Measurements from ENCODE around the gene MMP26.

The MMP26 gene

DNA sequence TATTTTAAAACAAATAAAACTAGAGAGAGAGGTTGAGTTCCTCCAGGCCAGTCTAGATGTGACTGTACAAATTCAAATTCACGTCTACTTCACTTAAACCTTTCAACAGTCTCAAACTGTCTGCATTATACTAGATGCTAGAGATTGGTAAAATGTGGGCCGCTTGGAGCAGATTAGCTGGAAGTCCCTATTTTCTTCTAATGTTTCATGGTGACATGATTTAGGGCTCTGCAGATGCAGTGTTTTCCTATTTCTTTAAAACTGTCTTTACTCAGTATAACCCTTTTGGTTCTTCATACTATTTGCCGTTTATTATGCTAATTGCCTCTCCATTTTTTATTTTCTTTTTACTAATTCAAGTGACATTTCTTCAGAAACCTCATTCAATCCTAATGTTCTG lies 40.4 kb upstream of the MMP26 start:
- no peak overlapping the region for H2AFZ ChIP-seq (ENCODE audit: low read depth, low read length)
- no peak for ATAC-seq (ENCODE audit: insufficient read depth, low read depth)
- TF ChIP-seq EZH2 (IDR thresholded peaks at IDR 0.05; ENCODE audit: borderline replicate concordance, low read depth, low read length, severe bottlenecking): no peak
- TF ChIP-seq, protein P1, sequence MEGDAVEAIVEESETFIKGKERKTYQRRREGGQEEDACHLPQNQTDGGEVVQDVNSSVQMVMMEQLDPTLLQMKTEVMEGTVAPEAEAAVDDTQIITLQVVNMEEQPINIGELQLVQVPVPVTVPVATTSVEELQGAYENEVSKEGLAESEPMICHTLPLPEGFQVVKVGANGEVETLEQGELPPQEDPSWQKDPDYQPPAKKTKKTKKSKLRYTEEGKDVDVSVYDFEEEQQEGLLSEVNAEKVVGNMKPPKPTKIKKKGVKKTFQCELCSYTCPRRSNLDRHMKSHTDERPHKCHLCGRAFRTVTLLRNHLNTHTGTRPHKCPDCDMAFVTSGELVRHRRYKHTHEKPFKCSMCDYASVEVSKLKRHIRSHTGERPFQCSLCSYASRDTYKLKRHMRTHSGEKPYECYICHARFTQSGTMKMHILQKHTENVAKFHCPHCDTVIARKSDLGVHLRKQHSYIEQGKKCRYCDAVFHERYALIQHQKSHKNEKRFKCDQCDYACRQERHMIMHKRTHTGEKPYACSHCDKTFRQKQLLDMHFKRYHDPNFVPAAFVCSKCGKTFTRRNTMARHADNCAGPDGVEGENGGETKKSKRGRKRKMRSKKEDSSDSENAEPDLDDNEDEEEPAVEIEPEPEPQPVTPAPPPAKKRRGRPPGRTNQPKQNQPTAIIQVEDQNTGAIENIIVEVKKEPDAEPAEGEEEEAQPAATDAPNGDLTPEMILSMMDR (IDR thresholded peaks at IDR 0.05; ENCODE audit: borderline replicate concordance, extremely low read depth, low read length, poor library complexity, severe bottlenecking): no peak

DNA sequence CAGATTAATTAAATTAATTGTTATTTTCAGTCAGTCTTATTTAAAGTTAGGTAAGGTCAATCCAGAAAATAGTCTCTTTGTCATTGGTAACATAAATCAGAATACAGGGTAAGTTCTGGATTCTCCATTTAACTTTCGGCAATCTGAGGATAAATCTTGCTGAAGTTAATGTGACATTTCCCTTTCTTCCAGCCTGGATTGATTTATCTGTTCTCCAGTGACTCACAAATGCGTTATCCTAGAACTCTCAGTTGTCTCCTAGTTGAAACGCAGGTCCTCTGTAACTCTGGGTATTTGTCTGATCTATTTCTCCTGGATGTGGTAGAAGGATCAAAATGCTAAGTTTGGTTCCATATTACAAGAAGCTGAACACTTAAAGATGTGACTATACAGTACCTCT lies 39.8 kb upstream of the MMP26 start:
- no peak for ATAC-seq (ENCODE audit: insufficient read depth, low read depth)
- no peak overlapping the region for H2AFZ ChIP-seq (ENCODE audit: low read depth, low read length)
- no peaks in the 10 kb centered on the region for H3K9me3 ChIP-seq (ENCODE audit: insufficient read depth, low read length, severe bottlenecking)
- no peak overlapping the region for H3K9ac ChIP-seq (ENCODE audit: low read depth, low read length)
- H3K79me2 ChIP-seq (ENCODE audit: insufficient read depth, low read length): no peaks in the 10 kb centered on the region
- H3K27ac ChIP-seq (ENCODE audit: low read length): no peak overlapping the region
- DNase-seq: no peak
- no peak overlapping the region for H3K4me2 ChIP-seq (ENCODE audit: insufficient read depth, low read length)
- peaks cover 16% of the 10 kb centered on the region for H3K27me3 ChIP-seq (ENCODE audit: insufficient read depth, low read length, poor library complexity)
- H3K4me3 ChIP-seq (ENCODE audit: low read depth in 1 of 2, low read length in 2 of 2): no peak overlapping the region
- no peaks in the 10 kb centered on the region for H3K36me3 ChIP-seq (ENCODE audit: insufficient read depth, low read length)
- TF ChIP-seq, protein P1 (IDR thresholded peaks at IDR 0.05; ENCODE audit: borderline replicate concordance, extremely low read depth, low read length, poor library complexity, severe bottlenecking): no peak
- no peaks in the 10 kb centered on the region for H4K20me1 ChIP-seq (ENCODE audit: insufficient read depth, low read length)
- H3K4me1 ChIP-seq (ENCODE audit: insufficient read depth, low read length): no peaks in the 10 kb centered on the region

More for the DNA sequence above, 40.4 kb upstream of the MMP26 start:
- no peak overlapping the region for H3K4me2 ChIP-seq (ENCODE audit: insufficient read depth, low read length)
- no peaks in the 10 kb centered on the region for H3K9me3 ChIP-seq (ENCODE audit: insufficient read depth, low read length, severe bottlenecking)
- no peaks in the 10 kb centered on the region for H3K79me2 ChIP-seq (ENCODE audit: insufficient read depth, low read length)
- no peak overlapping the region for H3K4me3 ChIP-seq (ENCODE audit: low read depth in 1 of 2, low read length in 2 of 2)
- DNase-seq: no peak
- no peaks in the 10 kb centered on the region for H3K4me1 ChIP-seq (ENCODE audit: insufficient read depth, low read length)
- H3K27ac ChIP-seq (ENCODE audit: low read length): no peak overlapping the region
- no peaks in the 10 kb centered on the region for H3K36me3 ChIP-seq (ENCODE audit: insufficient read depth, low read length)
- peaks cover 13% of the 10 kb centered on the region for H3K27me3 ChIP-seq (ENCODE audit: insufficient read depth, low read length, poor library complexity)
- H4K20me1 ChIP-seq (ENCODE audit: insufficient read depth, low read length): no peaks in the 10 kb centered on the region
- no peak overlapping the region for H3K9ac ChIP-seq (ENCODE audit: low read depth, low read length)

DNA sequence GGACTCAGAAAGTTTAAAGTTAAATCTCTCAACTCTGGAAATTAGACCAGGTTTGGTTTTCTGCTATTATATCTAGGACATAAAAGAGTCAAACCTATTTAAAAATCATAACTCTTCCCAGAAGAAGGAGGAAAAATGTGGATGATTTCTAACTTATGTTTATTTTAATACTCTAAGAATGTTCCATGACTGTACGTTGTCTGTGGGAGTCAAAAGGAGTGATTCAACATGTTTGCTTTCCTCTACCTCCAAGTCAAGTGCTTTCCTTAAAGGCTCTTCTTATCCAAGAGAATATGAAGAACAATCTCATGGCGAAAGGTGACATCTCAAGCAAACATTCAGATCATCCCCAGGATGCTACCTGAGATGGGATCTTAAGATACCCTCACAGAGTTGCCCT lies 39.2 kb upstream of the MMP26 start:
- DNase-seq (no peak), ATAC-seq (ENCODE audit: insufficient read depth, low read depth) (no peak)
- H3K4me2 ChIP-seq (ENCODE audit: insufficient read depth, low read length): no peak overlapping the region
- no peaks in the 10 kb centered on the region for H4K20me1 ChIP-seq (ENCODE audit: insufficient read depth, low read length)
- no peak overlapping the region for H3K9ac ChIP-seq (ENCODE audit: low read depth, low read length)
- H3K4me3 ChIP-seq (ENCODE audit: low read depth in 1 of 2, low read length in 2 of 2): no peak overlapping the region
- H3K27ac ChIP-seq (ENCODE audit: low read length): no peak overlapping the region
- H3K27me3 ChIP-seq (ENCODE audit: insufficient read depth, low read length, poor library complexity): peaks cover 16% of the 10 kb centered on the region
- no peak overlapping the region for H2AFZ ChIP-seq (ENCODE audit: low read depth, low read length)
- H3K36me3 ChIP-seq (ENCODE audit: insufficient read depth, low read length): no peaks in the 10 kb centered on the region
- H3K79me2 ChIP-seq (ENCODE audit: insufficient read depth, low read length): no peaks in the 10 kb centered on the region
- H3K9me3 ChIP-seq (ENCODE audit: insufficient read depth, low read length, severe bottlenecking): no peaks in the 10 kb centered on the region
- H3K4me1 ChIP-seq (ENCODE audit: insufficient read depth, low read length): no peaks in the 10 kb centered on the region
- TF ChIP-seq, protein P1 (IDR thresholded peaks at IDR 0.05; ENCODE audit: borderline replicate concordance, extremely low read depth, low read length, poor library complexity, severe bottlenecking): no peak
- TF ChIP-seq EZH2 (IDR thresholded peaks at IDR 0.05; ENCODE audit: borderline replicate concordance, low read depth, low read length, severe bottlenecking): no peak

DNA sequence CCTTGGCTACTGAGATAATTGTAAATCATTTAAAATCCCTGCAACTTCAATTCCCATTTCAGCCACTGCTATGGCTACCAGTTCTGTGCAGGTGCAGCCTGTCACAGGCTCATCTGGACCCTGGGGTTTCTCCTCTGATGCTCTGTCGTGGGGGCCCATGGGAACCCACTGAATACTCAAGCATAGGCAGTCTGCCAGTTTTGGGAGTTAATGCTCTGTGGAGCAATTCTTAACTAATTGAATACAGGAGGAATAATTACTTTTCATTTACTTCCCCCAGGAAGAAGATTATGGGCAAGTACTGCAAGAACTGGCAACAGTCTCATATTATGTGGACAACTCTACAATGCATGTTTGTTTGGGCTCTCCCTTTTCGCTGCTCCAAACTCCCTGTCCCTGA lies 32.8 kb upstream of the MMP26 start:
- Histone ChIP-seq H3K36me3 (ENCODE audit: insufficient read depth, low read length) (no peaks in the 10 kb centered on the region), H3K4me1 (ENCODE audit: insufficient read depth, low read length) (no peaks in the 10 kb centered on the region), H3K4me3 (ENCODE audit: low read depth in 1 of 2, low read length in 2 of 2) (no peak overlapping the region), H4K20me1 (ENCODE audit: insufficient read depth, low read length) (no peaks in the 10 kb centered on the region), H3K79me2 (ENCODE audit: insufficient read depth, low read length) (no peaks in the 10 kb centered on the region), H3K4me2 (ENCODE audit: insufficient read depth, low read length) (no peak overlapping the region), H3K9me3 (ENCODE audit: insufficient read depth, low read length, severe bottlenecking) (no peaks in the 10 kb centered on the region), H3K27me3 (ENCODE audit: insufficient read depth, low read length, poor library complexity) (peaks cover 15% of the 10 kb centered on the region), H2AFZ (ENCODE audit: low read depth, low read length) (no peak overlapping the region), H3K27ac (ENCODE audit: low read length) (no peak overlapping the region), H3K9ac (ENCODE audit: low read depth, low read length) (no peak overlapping the region)
- ATAC-seq (ENCODE audit: insufficient read depth, low read depth): no peak
- TF ChIP-seq, protein P1 (IDR thresholded peaks at IDR 0.05; ENCODE audit: borderline replicate concordance, extremely low read depth, low read length, poor library complexity, severe bottlenecking): no peak
- TF ChIP-seq EZH2 (IDR thresholded peaks at IDR 0.05; ENCODE audit: borderline replicate concordance, low read depth, low read length, severe bottlenecking): no peak
- no peak for DNase-seq

Measured in DND-41 (cell line).